Measurements from ENCODE around the gene PIM1.
A peak's percentile ranks its signal among the peaks of the same experiment; 100 is the strongest.
"Not testable (repeated sequence)": the region's sequence is repeated elsewhere in the genome, so short reads cannot be mapped to it uniquely, and the experiment has no call there.

The PIM1 gene

GRCh38 chr6:37194886-37195285 lies 24.9 kb downstream of the PIM1 start:
- not testable (repeated sequence) for DNase-seq

- not testable (repeated sequence) for DNase-seq
Measured at GRCh38 chr6:37196451-37196850, 26.5 kb downstream of the PIM1 start.

DNA sequence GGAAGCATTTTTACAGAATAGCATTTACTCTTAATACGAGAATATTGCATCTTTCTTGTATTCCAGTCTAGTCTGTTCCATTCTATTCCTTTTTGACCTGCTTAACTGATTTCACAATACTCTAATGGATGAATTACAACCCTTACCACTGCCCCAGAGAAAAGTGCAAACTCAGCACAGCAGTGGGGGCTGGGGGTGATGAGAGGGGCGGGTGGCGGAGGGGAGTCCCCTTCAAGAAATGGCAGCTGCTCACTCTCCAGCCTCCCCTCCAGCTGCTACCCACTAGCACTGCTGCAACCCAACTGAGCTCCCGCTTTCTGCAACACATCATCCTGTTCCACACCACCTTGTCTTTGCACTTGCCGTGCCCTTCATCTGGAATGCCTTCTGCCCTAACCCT lies 30.1 kb downstream of the PIM1 start:
- DNase-seq, result peak; percentile 24

DNA sequence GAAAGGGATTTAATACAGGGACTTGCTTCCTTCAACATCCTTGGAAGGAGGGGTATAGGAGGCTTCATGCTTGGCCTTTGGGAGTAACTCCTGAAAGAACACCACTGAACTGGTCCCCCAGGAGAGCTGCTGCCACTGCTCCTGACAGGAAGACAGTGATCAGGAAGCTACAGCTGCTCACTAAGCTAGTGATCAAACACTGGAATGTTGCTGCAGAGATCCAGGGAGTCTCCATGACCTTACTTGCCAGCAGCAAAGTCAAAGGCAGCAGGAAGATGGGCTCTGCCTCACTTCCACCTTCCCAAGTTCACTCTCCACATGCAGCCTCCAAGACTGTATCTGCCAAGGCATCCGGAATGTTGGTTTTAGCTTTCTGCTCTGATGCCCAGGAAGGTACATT lies 31.8 kb downstream of the PIM1 start:
- no peak for DNase-seq

DNA sequence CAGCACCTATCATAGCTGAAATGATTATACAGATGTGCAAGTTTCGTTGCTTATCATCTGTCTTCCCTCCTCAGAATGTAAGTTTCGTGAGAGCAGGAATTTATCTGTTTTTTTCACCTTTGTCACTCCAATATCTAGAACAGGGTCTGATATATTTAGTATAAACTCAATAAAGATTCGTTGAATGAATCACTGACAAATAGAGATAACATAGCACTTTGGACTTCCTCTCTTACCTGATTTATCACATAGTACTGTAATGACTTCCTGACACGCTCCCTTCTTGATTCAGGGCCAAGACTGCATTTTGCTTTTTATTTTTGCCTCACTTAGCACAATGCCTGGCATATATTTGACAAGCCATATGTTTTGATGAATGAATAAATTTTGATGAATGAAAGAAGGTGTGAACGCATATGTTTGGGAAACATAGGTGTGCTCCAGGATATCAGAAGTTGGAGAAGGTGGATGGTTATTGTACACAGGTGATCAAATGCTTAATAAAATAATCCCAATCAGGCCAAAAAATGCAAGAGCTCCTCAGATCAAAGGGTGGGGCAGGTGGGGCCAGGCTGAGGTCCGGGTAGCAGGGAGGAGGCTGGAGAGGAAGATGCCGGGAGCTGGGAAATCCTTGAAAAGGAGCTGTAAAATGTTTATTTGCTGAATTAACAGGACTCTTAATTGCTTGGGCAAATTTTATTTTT lies 33.0 kb downstream of the PIM1 start:
- no peak for DNase-seq

DNA sequence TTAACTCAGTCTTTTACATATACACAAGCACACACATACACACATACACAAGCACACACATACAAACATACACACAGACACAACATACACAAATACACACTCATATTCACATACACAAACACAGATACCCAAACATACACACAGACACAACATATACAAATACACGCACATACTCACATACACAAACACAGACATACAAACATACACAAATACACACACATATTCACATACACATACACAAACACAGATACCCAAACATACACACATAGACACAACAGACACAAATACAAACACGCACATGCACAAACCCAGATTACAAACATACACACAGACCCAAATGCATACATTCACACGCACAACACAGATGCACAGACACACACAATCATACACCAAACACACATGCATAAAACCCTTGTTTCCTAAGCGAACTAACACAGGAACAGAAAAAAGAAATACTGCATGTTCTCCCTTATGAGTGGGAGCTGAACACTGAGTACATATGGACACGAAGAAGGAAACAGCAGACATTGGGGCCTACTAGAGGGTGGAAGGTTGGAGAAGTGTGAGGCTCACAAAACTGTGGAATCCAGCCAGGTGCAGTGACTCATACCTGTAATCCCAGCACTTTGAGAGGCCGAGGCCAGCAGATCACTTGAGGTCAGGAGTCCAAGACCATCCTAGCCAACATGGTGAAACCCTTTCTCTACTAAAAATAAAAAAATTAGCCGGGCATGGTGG lies 34.2 kb downstream of the PIM1 start:
- DNase-seq, result peak; percentile 16

- peak; percentile 57 for DNase-seq
Measured at GRCh38 chr6:37205175-37205996, 35.4 kb downstream of the PIM1 start.

- DNase-seq, result no peak
Measured at GRCh38 chr6:37205997-37206340, 36.0 kb downstream of the PIM1 start.

- DNase-seq, result no peak
Measured at GRCh38 chr6:37206622-37207021, 36.7 kb downstream of the PIM1 start.

GRCh38 chr6:37207903-37208456 lies 38.0 kb downstream of the PIM1 start:
- peak; percentile 52 for DNase-seq

GRCh38 chr6:37208793-37209192 lies 38.8 kb downstream of the PIM1 start:
- no peak for DNase-seq

DNA sequence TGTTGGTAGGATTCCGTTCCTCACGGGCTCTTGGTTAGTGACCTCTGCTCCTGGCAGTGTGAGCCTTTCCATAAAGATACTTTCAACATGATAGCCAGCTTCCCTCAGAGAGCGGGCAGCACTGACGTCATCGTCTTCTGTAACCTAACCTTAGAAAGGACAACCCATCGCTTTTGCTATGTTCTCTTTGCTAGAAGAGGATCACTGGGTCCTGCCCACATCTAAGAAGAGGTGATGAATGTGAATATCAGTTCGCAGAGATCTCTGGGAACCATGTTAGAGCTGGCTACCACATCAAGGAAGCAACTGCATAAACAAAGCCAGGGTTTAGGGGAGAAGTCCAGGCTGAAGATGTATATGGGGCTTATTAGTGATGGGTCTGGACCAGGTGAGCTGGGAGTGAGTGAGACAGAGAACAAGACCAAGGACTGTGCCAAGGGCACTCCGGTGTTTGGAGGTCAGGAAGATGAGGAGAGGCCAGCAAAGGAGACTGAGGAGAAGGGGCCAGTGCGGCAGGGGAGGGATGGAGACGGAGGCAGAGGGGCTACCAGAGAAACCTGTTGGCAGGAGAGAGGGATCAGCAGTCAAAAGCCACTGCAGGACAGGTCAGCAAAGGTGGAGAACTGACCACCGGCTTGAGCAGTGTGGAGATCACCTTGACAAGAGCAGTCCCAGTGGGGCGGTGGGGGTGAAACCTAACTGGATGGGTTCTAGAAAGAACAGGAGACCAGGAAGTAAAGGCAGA lies 39.7 kb downstream of the PIM1 start:
- DNase-seq, result no peak

DNA sequence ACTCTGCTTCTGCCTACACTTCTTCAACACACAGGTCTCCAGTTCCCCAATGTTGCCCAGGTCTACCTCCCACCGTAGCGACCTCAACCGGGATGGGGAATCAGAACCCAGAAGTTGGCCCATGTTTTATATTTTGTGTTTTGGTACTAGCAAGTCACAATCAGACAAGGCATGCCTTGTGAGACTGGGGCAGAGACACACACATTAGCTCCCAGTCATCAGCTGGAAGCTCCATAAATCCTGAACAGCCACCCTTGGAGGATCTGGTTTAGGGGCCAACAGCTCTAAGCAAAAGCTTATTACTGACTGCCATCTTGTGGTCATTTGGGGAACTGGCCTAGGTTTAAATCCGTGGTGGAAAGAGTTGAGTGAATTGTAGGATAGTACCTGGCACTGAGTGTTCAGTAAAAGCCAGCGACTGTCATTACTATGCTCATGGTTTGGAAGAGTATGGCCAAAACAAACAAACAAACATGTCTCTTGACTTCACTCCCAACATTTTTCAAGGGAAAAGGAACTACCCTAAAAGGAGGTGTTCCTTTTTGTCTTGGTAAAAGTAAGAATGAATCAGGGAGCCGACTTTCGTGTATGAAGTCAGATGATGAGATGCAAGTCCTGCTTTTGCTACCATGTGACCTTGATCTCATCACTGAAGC lies 40.5 kb downstream of the PIM1 start:
- DNase-seq, result peak; percentile 84

GRCh38 chr6:37212268-37212667 lies 42.3 kb downstream of the PIM1 start:
- no peak for DNase-seq

DNA sequence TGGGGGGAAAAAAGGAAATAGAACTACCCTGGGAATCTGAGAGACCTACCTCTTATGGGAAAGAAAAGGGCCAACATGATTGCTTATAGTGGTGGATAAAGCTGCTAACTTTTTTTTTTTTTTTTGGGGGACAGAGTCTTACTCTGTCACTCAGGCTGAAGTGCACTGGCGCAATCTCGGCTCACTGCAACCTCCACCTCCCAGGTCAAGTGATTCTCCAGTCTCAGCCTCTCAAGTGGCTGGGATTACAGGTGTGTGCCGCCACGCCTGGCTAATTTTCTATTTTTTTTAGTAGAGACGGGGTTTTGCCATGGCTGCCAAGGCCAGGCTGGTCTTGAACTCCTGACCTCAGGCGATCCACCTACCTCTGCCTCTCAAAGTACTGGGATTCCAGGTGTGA lies 48.1 kb downstream of the PIM1 start:
- peak; percentile 46 for DNase-seq

- no peak for DNase-seq
Measured at GRCh38 chr6:37218511-37218910, 48.6 kb downstream of the PIM1 start.

DNA sequence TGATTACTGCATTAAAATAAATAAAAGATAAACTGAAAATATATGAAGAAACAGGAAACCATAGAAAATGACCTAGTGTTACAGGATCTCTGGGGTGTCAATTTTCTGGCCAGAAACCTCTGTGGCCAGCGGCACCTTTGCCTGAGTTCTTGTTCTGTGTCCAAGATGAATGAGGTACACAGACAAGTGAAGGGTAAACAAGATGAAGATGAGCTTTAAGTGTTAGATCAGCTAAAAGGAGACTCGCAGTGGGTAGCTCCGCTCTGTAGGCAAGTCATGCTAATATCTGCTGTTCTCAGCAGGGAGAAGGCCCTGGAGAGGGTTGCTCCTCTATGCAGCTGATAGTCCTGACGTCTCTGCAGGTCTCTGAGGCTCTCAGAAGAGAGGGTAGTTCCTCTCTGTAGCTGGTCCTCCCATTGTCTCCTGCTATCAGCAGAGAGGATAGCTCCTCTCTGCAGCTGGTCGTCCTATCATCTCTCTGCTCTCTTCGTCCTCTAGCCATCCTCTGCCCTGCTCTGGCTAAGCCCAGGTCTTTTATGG lies 51.7 kb downstream of the PIM1 start:
- no peak for DNase-seq

GRCh38 chr6:37222125-37222967 lies 52.4 kb downstream of the PIM1 start:
- peak; percentile 94 for DNase-seq

- no peak for DNase-seq
Measured at GRCh38 chr6:37222992-37223391, 53.0 kb downstream of the PIM1 start.

Measured in DMS79 treated with DMSO at 0.1 percent for 48 hours (cell line).